Testis (tissue), 2 donors: ENCODE results near the gene FKBP8.

Source experiments
- CTCF ChIP-seq, 3 experiments: fragments of 450-650 bp in 2 of 3; fragments of 200-600 bp in 1 of 3; sonication (generic) in 1 of 3; IDR thresholded peaks; one replicate each; pipeline ENCODE4 v1.5.1; 2016 to 2019; ENCODE audit warnings: antibody characterized with exemption in 3 of 3, mild to moderate bottlenecking in 2 of 3, moderate library complexity in 1 of 3
- POLR2A ChIP-seq: fragments of 450-650 bp; IDR thresholded peaks from one replicate; pipeline ENCODE4 v1.6.1; 2017; ENCODE audit warnings: antibody characterized with exemption, mild to moderate bottlenecking, moderate library complexity

GRCh38 chr19:18501832-18502231, 41.5 kb downstream of the FKBP8 start:
- TF ChIP-seq CTCF (IDR thresholded peaks at IDR 0.05) (no peak), POLR2A (no peak)
